ENCODE data around the gene CYFIP2.

CYFIP2 gene

GRCh38 chr5:157275403-157275802, 9.5 kb downstream of the CYFIP2 start (continued):
- TF ChIP-seq, protein P1, sequence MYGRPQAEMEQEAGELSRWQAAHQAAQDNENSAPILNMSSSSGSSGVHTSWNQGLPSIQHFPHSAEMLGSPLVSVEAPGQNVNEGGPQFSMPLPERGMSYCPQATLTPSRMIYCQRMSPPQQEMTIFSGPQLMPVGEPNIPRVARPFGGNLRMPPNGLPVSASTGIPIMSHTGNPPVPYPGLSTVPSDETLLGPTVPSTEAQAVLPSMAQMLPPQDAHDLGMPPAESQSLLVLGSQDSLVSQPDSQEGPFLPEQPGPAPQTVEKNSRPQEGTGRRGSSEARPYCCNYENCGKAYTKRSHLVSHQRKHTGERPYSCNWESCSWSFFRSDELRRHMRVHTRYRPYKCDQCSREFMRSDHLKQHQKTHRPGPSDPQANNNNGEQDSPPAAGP (tag by site-specific recombination; IDR thresholded peaks at IDR 0.05), result no peak
- TF ChIP-seq ZNF521 (tag by site-specific recombination; IDR thresholded peaks at IDR 0.05), result no peak

GRCh38 chr5:157278319-157279037, 12.6 kb downstream of the CYFIP2 start:
- TF ChIP-seq, protein P2, sequence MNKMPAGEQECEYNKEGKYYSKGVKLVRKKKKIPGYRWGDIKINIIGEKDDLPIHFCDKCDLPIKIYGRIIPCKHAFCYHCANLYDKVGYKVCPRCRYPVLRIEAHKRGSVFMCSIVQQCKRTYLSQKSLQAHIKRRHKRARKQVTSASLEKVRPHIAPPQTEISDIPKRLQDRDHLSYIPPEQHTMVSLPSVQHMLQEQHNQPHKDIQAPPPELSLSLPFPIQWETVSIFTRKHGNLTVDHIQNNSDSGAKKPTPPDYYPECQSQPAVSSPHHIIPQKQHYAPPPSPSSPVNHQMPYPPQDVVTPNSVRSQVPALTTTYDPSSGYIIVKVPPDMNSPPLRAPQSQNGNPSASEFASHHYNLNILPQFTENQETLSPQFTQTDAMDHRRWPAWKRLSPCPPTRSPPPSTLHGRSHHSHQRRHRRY (tag by site-specific recombination; IDR thresholded peaks at IDR 0.05), result no peak
- TF ChIP-seq ZNF529 (tag by site-specific recombination; IDR thresholded peaks at IDR 0.05; ENCODE audit: insufficient replicate concordance) (no peak), ZNF571 (tag by site-specific recombination; IDR thresholded peaks at IDR 0.05) (no peak), TCF7L2 (IDR thresholded peaks at IDR 0.05; ENCODE audit: borderline replicate concordance, low read depth, low read length) (no peak), ZNF777 (tag by site-specific recombination; IDR thresholded peaks at IDR 0.05; ENCODE audit: borderline replicate concordance) (no peak), ZNF530 (tag by site-specific recombination; IDR thresholded peaks at IDR 0.05; ENCODE audit: low read depth) (no peak), ZNF175 (tag by site-specific recombination; IDR thresholded peaks at IDR 0.05) (no peak), ZSCAN18 (tag by site-specific recombination; IDR thresholded peaks at IDR 0.05) (no peak), TRIM28 (IDR thresholded peaks at IDR 0.05; ENCODE audit: borderline replicate concordance, low read length) (no peak), ZFP3 (tag by site-specific recombination; IDR thresholded peaks at IDR 0.05; ENCODE audit: low read depth) (no peak)
- TF ChIP-seq, protein P3, sequence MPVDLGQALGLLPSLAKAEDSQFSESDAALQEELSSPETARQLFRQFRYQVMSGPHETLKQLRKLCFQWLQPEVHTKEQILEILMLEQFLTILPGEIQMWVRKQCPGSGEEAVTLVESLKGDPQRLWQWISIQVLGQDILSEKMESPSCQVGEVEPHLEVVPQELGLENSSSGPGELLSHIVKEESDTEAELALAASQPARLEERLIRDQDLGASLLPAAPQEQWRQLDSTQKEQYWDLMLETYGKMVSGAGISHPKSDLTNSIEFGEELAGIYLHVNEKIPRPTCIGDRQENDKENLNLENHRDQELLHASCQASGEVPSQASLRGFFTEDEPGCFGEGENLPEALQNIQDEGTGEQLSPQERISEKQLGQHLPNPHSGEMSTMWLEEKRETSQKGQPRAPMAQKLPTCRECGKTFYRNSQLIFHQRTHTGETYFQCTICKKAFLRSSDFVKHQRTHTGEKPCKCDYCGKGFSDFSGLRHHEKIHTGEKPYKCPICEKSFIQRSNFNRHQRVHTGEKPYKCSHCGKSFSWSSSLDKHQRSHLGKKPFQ (tag by site-specific recombination; IDR thresholded peaks at IDR 0.05), result no peak
- TF ChIP-seq, protein P4, sequence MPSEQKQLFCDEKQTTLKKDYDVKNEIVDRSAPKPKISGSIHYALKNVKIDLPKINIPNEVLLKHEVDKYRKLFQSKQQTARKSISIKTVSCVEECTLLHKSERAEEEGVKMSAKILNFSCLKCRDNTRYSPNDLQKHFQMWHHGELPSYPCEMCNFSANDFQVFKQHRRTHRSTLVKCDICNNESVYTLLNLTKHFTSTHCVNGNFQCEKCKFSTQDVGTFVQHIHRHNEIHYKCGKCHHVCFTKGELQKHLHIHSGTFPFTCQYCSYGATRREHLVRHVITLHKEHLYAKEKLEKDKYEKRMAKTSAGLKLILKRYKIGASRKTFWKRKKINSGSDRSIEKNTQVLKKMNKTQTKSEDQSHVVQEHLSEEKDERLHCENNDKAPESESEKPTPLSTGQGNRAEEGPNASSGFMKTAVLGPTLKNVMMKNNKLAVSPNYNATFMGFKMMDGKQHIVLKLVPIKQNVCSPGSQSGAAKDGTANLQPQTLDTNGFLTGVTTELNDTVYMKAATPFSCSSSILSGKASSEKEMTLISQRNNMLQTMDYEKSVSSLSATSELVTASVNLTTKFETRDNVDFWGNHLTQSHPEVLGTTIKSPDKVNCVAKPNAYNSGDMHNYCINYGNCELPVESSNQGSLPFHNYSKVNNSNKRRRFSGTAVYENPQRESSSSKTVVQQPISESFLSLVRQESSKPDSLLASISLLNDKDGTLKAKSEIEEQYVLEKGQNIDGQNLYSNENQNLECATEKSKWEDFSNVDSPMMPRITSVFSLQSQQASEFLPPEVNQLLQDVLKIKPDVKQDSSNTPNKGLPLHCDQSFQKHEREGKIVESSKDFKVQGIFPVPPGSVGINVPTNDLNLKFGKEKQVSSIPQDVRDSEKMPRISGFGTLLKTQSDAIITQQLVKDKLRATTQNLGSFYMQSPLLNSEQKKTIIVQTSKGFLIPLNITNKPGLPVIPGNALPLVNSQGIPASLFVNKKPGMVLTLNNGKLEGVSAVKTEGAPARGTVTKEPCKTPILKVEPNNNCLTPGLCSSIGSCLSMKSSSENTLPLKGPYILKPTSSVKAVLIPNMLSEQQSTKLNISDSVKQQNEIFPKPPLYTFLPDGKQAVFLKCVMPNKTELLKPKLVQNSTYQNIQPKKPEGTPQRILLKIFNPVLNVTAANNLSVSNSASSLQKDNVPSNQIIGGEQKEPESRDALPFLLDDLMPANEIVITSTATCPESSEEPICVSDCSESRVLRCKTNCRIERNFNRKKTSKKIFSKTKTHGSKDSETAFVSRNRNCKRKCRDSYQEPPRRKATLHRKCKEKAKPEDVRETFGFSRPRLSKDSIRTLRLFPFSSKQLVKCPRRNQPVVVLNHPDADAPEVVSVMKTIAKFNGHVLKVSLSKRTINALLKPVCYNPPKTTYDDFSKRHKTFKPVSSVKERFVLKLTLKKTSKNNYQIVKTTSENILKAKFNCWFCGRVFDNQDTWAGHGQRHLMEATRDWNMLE (tag by site-specific recombination; conservative IDR thresholded peaks at IDR 0.05; ENCODE audit: low read depth), result no peak
- TF ChIP-seq, protein P5, sequence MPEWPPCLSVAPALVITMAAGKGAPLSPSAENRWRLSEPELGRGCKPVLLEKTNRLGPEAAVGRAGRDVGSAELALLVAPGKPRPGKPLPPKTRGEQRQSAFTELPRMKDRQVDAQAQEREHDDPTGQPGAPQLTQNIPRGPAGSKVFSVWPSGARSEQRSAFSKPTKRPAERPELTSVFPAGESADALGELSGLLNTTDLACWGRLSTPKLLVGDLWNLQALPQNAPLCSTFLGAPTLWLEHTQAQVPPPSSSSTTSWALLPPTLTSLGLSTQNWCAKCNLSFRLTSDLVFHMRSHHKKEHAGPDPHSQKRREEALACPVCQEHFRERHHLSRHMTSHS (tag by site-specific recombination; IDR thresholded peaks at IDR 0.05), result no peak
- Histone ChIP-seq H3K9me3 (ENCODE audit: control insufficient read depth, insufficient read depth, low read depth, low read length) (no peaks in the 10 kb centered on the region), H3K4me3 (ENCODE audit: low read depth, low read length) (no peak overlapping the region), H3K36me3 (ENCODE audit: control insufficient read depth in 2 of 2, insufficient read depth in 1 of 2, low read length in 2 of 2) (no peaks in the 10 kb centered on the region), H3K4me1 (ENCODE audit: control insufficient read depth, insufficient read depth, low read length) (no peaks in the 10 kb centered on the region), H3K27ac (ENCODE audit: extremely low read depth, low read depth, low read length) (no peak overlapping the region)
- POLR2A ChIA-PET, result interaction anchor here (1.5 kb wide), 1 partner anchor 11 kb away, joined by 3 read pairs; no protein-coding TSS in a partner anchor
- CTCF ChIA-PET, result interaction anchor here (0.6 to 1.7 kb wide), 2 partner anchors 25 to 781 kb away, joined by 3 to 9 read pairs; no protein-coding TSS in a partner anchor
